ENCODE results near the gene PLA2G1B.

PLA2G1B gene

DNA sequence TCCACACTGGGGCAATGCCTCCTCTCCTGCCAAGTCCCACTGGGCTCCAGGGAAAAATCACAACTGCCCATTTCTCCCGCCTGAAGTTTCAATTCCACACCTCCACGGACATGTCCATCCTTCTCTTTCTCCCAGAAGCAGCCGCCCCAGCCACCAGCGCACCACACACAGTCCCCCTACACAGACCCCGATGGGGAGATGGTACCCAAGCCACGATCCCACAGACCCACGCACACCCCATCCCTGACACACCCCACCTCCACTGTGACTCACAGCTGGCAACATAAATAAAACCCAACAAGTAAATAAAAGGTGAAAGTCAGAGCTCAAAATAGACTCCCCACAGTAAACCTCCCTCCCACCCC lies 38.7 kb upstream of the PLA2G1B start:
- no peak for TF ChIP-seq CTCF (IDR thresholded peaks at IDR 0.05; ENCODE audit: low read depth, low read length)
- Histone ChIP-seq H3K4me3 (ENCODE audit: low read depth, low read length) (no peak overlapping the region), H3K36me3 (no peaks in the 10 kb centered on the region), H3K4me1 (peaks cover 16% of the 10 kb centered on the region), H3K9me3 (no peaks in the 10 kb centered on the region), H3K27me3 (peaks cover 41% of the 10 kb centered on the region)
- DNase-seq: no peak

DNA sequence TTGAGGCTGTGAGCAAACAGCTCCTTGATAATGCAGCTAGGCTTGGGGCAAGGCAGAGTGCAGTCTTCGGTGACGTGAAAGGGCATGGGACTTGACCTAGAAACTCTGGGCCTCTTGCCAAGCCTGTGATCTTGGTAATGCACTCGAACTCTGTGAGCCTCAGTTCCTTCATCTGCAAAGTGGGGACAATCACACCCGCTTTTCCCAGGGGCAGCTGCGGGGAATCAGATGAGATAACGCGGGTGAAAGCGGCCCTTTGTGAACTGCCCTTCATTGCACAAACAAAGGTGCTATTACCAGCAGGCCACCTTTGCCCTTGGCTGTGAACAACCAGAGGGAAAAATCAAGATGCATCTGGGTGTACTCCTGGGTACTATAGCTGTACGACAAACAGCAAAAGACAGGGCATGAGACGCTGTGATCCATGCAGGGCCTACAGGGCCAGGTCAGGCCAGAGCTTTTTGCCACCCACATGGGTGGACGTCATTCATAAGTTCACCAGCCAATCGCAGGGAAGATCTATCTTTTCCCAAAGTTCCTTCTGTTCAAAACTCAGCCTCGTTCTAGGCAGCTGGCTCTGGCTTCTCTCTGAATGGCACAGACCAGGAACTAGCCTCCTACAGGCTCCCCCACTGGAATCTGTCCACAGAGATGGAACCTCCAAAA lies 38.2 kb upstream of the PLA2G1B start:
- Histone ChIP-seq H3K9me3 (no peaks in the 10 kb centered on the region), H3K4me3 (ENCODE audit: low read depth, low read length) (no peak overlapping the region), H3K27me3 (peaks cover 36% of the 10 kb centered on the region), H3K36me3 (no peaks in the 10 kb centered on the region), H3K4me1 (peaks cover 19% of the 10 kb centered on the region)
- TF ChIP-seq CTCF (IDR thresholded peaks at IDR 0.05; ENCODE audit: low read depth, low read length): no peak
- no peak for DNase-seq

- DNase-seq: no peak
- no peak overlapping the region for H3K4me3 ChIP-seq (ENCODE audit: low read depth, low read length)
- H3K4me1 ChIP-seq: peaks cover 19% of the 10 kb centered on the region
- H3K27me3 ChIP-seq: peaks cover 23% of the 10 kb centered on the region
- no peaks in the 10 kb centered on the region for H3K9me3 ChIP-seq
- TF ChIP-seq CTCF (IDR thresholded peaks at IDR 0.05; ENCODE audit: low read depth, low read length): no peak
- H3K36me3 ChIP-seq: no peaks in the 10 kb centered on the region
Observed at GRCh38 chr12:120364487-120364886, 36.9 kb upstream of the PLA2G1B start.

GRCh38 chr12:120363274-120363855 lies 35.8 kb upstream of the PLA2G1B start:
- H3K9me3 ChIP-seq: no peaks in the 10 kb centered on the region
- TF ChIP-seq CTCF (IDR thresholded peaks at IDR 0.05; ENCODE audit: low read depth, low read length): no peak
- no peak for DNase-seq
- no peaks in the 10 kb centered on the region for H3K36me3 ChIP-seq
- H3K4me1 ChIP-seq: peaks cover 19% of the 10 kb centered on the region
- H3K27me3 ChIP-seq: peaks cover 13% of the 10 kb centered on the region
- H3K4me3 ChIP-seq (ENCODE audit: low read depth, low read length): no peak overlapping the region

- no peaks in the 10 kb centered on the region for H3K9me3 ChIP-seq
- no peak for TF ChIP-seq CTCF (IDR thresholded peaks at IDR 0.05; ENCODE audit: low read depth, low read length)
- H3K27me3 ChIP-seq: peaks cover 6% of the 10 kb centered on the region
- no peaks in the 10 kb centered on the region for H3K36me3 ChIP-seq
- no peak overlapping the region for H3K4me3 ChIP-seq (ENCODE audit: low read depth, low read length)
- no peak for DNase-seq
- H3K4me1 ChIP-seq: peaks cover 19% of the 10 kb centered on the region
Observed at GRCh38 chr12:120362516-120363273, 35.1 kb upstream of the PLA2G1B start.

Measured in BE2C (cell line).